DOHH2 (cell line): ENCODE measurements around the gene PEF1.

Experiments used
- EZH2phosphoT487 ChIP-seq: fragments of 200-600 bp; sonication (generic); IDR thresholded peaks from 2 replicates; pipeline ENCODE4 v1.6.1; 2017; ENCODE audit warnings: borderline replicate concordance, mild to moderate bottlenecking, antibody characterized with exemption, low read length, moderate library complexity, mixed read lengths
- TF ChIP-seq, protein P1 (sequence below): fragments of 200-600 bp; sonication (generic); IDR thresholded peaks from one replicate; pipeline ENCODE4 v1.5.1; 2014; ENCODE audit warnings: antibody characterized with exemption, mild to moderate bottlenecking, low read depth, low read length; ENCODE audit not compliant: poor library complexity, severe bottlenecking

DNA sequence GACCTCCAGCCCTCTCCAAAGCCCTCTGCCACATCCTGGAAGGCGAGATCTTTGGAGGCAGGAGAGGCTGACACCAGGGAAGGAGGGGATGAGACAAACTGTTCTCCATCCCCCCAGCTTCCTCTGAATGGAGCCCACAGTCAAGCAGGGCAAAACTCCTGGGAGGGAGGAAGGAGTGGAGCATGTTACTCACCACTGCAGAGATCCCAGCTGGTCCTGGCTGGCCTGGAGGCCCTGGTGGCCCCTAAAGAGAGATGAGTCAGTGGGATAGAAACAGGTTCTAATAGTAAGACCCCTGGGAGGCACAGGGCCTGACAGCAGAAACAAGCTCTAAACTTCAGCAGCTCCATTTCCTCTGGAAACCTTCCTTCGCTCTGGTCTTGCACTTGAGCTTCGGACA is 14.0 kb upstream of the PEF1 start:
- TF ChIP-seq EZH2phosphoT487 = no peak
- TF ChIP-seq, protein P1, sequence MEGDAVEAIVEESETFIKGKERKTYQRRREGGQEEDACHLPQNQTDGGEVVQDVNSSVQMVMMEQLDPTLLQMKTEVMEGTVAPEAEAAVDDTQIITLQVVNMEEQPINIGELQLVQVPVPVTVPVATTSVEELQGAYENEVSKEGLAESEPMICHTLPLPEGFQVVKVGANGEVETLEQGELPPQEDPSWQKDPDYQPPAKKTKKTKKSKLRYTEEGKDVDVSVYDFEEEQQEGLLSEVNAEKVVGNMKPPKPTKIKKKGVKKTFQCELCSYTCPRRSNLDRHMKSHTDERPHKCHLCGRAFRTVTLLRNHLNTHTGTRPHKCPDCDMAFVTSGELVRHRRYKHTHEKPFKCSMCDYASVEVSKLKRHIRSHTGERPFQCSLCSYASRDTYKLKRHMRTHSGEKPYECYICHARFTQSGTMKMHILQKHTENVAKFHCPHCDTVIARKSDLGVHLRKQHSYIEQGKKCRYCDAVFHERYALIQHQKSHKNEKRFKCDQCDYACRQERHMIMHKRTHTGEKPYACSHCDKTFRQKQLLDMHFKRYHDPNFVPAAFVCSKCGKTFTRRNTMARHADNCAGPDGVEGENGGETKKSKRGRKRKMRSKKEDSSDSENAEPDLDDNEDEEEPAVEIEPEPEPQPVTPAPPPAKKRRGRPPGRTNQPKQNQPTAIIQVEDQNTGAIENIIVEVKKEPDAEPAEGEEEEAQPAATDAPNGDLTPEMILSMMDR = no peak
